K562 (cell line): Measurements from ENCODE around the gene ROR2. TPM values are rescaled to one million over a fixed set of nuclear protein-coding genes. Genes with fewer than 3 reads are reported as not detected.

Experiments
- ARID2 ChIP-seq: fragments of 450-650 bp; IDR thresholded peaks from 2 replicates; pipeline ENCODE4 v1.6.1; 2017; ENCODE audit warnings: antibody characterized with exemption, mild to moderate bottlenecking
- BDP1 ChIP-seq: IDR thresholded peaks from 3 replicates; pipeline ENCODE4 v1.6.1; 2011; ENCODE audit not compliant: insufficient read length, insufficient read depth
- CHCHD3 ChIP-seq: fragments of 250-450 bp; sonication (Bioruptor Pico); IDR thresholded peaks from 2 replicates; pipeline ENCODE4 v2.1.2; 2022; ENCODE audit warnings: mild to moderate bottlenecking
- DNMT1 ChIP-seq: fragments of 450-650 bp; IDR thresholded peaks from 2 replicates; pipeline ENCODE4 v1.6.1; 2016; ENCODE audit warnings: antibody characterized with exemption, mild to moderate bottlenecking
- FOXK1 ChIP-seq: sonication (generic); formaldehyde crosslinking; IDR thresholded peaks from 2 replicates; pipeline ENCODE4 v1.8.0; 2022; ENCODE audit warnings: missing genetic modification reagents, mild to moderate bottlenecking, borderline replicate concordance
- HDAC2 ChIP-seq: fragments of 450-650 bp; IDR thresholded peaks from 2 replicates; pipeline ENCODE4 v1.6.1; 2016; ENCODE audit warnings: mild to moderate bottlenecking
- HDGF ChIP-seq: fragments of 450-650 bp; IDR thresholded peaks from 2 replicates; pipeline ENCODE4 v1.6.1; 2016
- ILF3 ChIP-seq: fragments of 450-650 bp; IDR thresholded peaks from 2 replicates; pipeline ENCODE4 v1.6.1; 2018; ENCODE audit warnings: antibody characterized with exemption, mild to moderate bottlenecking, moderate library complexity, borderline replicate concordance
- JUND ChIP-seq, 2 experiments: IDR thresholded peaks; 2 replicates in 1 of 2; 3 replicates in 1 of 2; pipeline ENCODE4 v1.6.1; 2011; ENCODE audit warnings: borderline replicate concordance in 2 of 2, low read depth in 2 of 2, low read length in 2 of 2, improper control_type of control experiment in 1 of 2, missing biosample characterization in 1 of 2, missing genetic modification characterization in 1 of 2, missing genetic modification reagents in 1 of 2
- LEF1 ChIP-seq: fragments of 450-650 bp; IDR thresholded peaks from 2 replicates; pipeline ENCODE4 v1.6.1; 2016; ENCODE audit warnings: mild to moderate bottlenecking
- MBD1 ChIP-seq: fragments of 250-450 bp; sonication (Bioruptor Pico); IDR thresholded peaks from 2 replicates; pipeline ENCODE4 v1.8.0; 2022; ENCODE audit warnings: inconsistent platforms
- MCM5 ChIP-seq: fragments of 450-650 bp; IDR thresholded peaks from 2 replicates; pipeline ENCODE4 v1.6.1; 2016; ENCODE audit warnings: low read depth
- PHB ChIP-seq: fragments of 250-450 bp; sonication (Bioruptor Pico); IDR thresholded peaks from 2 replicates; pipeline ENCODE4 v1.5.0; 2021
- RBM17 ChIP-seq: fragments of 200-400 bp; formaldehyde crosslinking; IDR thresholded peaks from 2 replicates; pipeline ENCODE4 v1.6.1; 2017; ENCODE audit warnings: low read depth, mild to moderate bottlenecking, low read length, borderline replicate concordance
- SNRNP70 ChIP-seq: fragments of 200-400 bp; formaldehyde crosslinking; optimal IDR thresholded peaks from 2 replicates; pipeline ENCODE3; 2017; ENCODE audit warnings: low read depth, low read length
- SP1 ChIP-seq: sonication (generic); formaldehyde crosslinking; IDR thresholded peaks from 2 replicates; pipeline ENCODE4 v1.8.1; 2022; ENCODE audit warnings: mild to moderate bottlenecking, missing genetic modification reagents
- SUPT5H ChIP-seq: fragments of 450-650 bp; IDR thresholded peaks from 2 replicates; pipeline ENCODE4 v1.6.1; 2016
- TSC22D4 ChIP-seq: fragments of 450-650 bp; IDR thresholded peaks from 2 replicates; pipeline ENCODE4 v1.6.1; 2016; ENCODE audit warnings: missing genetic modification characterization, missing biosample characterization, control low read depth
- USF1 ChIP-seq: sonication (generic); formaldehyde crosslinking; IDR thresholded peaks from 2 replicates; pipeline ENCODE4 v1.9.0; 2022; ENCODE audit warnings: mild to moderate bottlenecking, missing genetic modification reagents
- YBX1 ChIP-seq: fragments of 450-650 bp; IDR thresholded peaks from 2 replicates; pipeline ENCODE4 v1.7.1; 2016; ENCODE audit warnings: mild to moderate bottlenecking
- ZKSCAN8 ChIP-seq: fragments of 200-800 bp; sonication (Bioruptor generic); IDR thresholded peaks from 2 replicates; pipeline ENCODE4 v1.6.1; 2016; ENCODE audit warnings: missing genetic modification characterization, missing compliant biosample characterization
- ZNF133 ChIP-seq: fragments of 250-450 bp; sonication (Bioruptor Pico); IDR thresholded peaks from 2 replicates; pipeline ENCODE4 v1.4.0; 2020; ENCODE audit warnings: mild to moderate bottlenecking
- ZNF583 ChIP-seq: fragments of 250-450 bp; sonication (Bioruptor Pico); IDR thresholded peaks from 2 replicates; pipeline ENCODE4 v1.4.0; 2020
- ZNF696 ChIP-seq: fragments of 250-450 bp; sonication (Bioruptor Pico); conservative IDR thresholded peaks from 2 replicates; pipeline ENCODE4 v1.4.0; 2020; ENCODE audit warnings: mild to moderate bottlenecking, moderate library complexity
- ZNF707 ChIP-seq: fragments of 250-450 bp; sonication (Bioruptor Pico); conservative IDR thresholded peaks from 2 replicates; pipeline ENCODE4 v1.8.0; 2022; ENCODE audit warnings: inconsistent platforms, mild to moderate bottlenecking, moderate library complexity
- polyA plus RNA-seq, 8 experiments: library from polyadenylated mRNA; depleted of rRNA in 4 of 8; stranded (reverse) in 5 of 8; unstranded in 3 of 8; fragments of >200 nt; fragmentation: Nextera tagmentation in 2 of 8; fragmentation: Illumina TruSeq in 1 of 8; extraction: Ambion mirVana in 2 of 8; extraction: Trizol in 1 of 8; gene quantifications; 2 replicates each; pipeline versions ENCODE4 v1.2.1 to v1.2.3, GENCODE V29; 2011 to 2014; ENCODE audit warnings: inconsistent platforms in 1 of 8, missing spikeins in 1 of 8
- total RNA-seq, 7 experiments: library from RNA; depleted of rRNA in 6 of 7; stranded (reverse); fragments of >200 nt in 6 of 7; fragmentation: Illumina TruSeq in 2 of 7; extraction: Trizol in 2 of 7; gene quantifications; 2 replicates each; pipeline versions ENCODE4 v1.2.1 to v1.2.3, GENCODE V29; 2011 to 2021; ENCODE audit warnings: low replicate concordance in 1 of 7
- TF ChIP-seq, protein P1 (sequence below): sonication (generic); formaldehyde crosslinking; IDR thresholded peaks from 2 replicates; pipeline ENCODE4 v1.8.0; 2022; ENCODE audit warnings: mild to moderate bottlenecking, missing genetic modification reagents
- TF ChIP-seq, protein P2 (sequence below): fragments of 250-450 bp; sonication (Bioruptor Pico); IDR thresholded peaks from 2 replicates; pipeline ENCODE4 v1.9.0; 2021; ENCODE audit warnings: mild to moderate bottlenecking, inconsistent platforms

Gene ROR2
- total and polyA plus RNA-seq, 9 of the 15 experiments (the other 6 are each of a cell fraction or from before 2014, with no cell fraction given): 5.6 to 33.8 (median 15.3) TPM

GRCh38 chr9:91904588-91905236 is 45.3 kb downstream of the ROR2 start (continued):
- 0 out of 2 replicates have a peak, but pooled peaks have one; percentile 18 for TF ChIP-seq DNMT1
- TF ChIP-seq, protein P1, sequence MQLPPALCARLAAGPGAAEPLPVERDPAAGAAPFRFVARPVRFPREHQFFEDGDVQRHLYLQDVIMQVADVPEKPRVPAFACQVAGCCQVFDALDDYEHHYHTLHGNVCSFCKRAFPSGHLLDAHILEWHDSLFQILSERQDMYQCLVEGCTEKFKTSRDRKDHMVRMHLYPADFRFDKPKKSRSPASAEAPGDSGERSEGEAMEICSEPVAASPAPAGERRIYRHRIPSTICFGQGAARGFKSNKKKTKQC: no peak
- 0 out of 2 replicates have a peak, but pooled peaks have one; percentile 2 for TF ChIP-seq YBX1
- 0 out of 2 replicates have a peak, but pooled peaks have one; percentile 4 for TF ChIP-seq HDAC2
- no peak for TF ChIP-seq USF1
- no peak for TF ChIP-seq RBM17
- no peak for TF ChIP-seq ILF3
- TF ChIP-seq ZNF707 (CRISPR knock-in tag): no peak
- TF ChIP-seq LEF1: no peak
- peak; percentile 97 for TF ChIP-seq TSC22D4 (tag)
- TF ChIP-seq, protein P2, sequence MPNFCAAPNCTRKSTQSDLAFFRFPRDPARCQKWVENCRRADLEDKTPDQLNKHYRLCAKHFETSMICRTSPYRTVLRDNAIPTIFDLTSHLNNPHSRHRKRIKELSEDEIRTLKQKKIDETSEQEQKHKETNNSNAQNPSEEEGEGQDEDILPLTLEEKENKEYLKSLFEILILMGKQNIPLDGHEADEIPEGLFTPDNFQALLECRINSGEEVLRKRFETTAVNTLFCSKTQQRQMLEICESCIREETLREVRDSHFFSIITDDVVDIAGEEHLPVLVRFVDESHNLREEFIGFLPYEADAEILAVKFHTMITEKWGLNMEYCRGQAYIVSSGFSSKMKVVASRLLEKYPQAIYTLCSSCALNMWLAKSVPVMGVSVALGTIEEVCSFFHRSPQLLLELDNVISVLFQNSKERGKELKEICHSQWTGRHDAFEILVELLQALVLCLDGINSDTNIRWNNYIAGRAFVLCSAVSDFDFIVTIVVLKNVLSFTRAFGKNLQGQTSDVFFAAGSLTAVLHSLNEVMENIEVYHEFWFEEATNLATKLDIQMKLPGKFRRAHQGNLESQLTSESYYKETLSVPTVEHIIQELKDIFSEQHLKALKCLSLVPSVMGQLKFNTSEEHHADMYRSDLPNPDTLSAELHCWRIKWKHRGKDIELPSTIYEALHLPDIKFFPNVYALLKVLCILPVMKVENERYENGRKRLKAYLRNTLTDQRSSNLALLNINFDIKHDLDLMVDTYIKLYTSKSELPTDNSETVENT (CRISPR knock-in tag): no peak
- no peak for TF ChIP-seq ZNF696
- no peak for TF ChIP-seq SP1 (CRISPR knock-in tag)
- no peak for TF ChIP-seq FOXK1 (CRISPR knock-in tag)
- no peak for TF ChIP-seq MBD1 (CRISPR knock-in tag)
- no peak for TF ChIP-seq PHB (CRISPR knock-in tag)
- TF ChIP-seq SUPT5H: no peak
- TF ChIP-seq JUND (IDR thresholded peaks at IDR 0.05; ENCODE audit: borderline replicate concordance, low read depth, low read length): no peak
- TF ChIP-seq JUND (tag; IDR thresholded peaks at IDR 0.05; ENCODE audit: borderline replicate concordance, low read depth, low read length): no peak
- TF ChIP-seq ARID2: peak; percentile 54; the same call in 1 of the 2 replicates
- no peak for TF ChIP-seq BDP1
- TF ChIP-seq MCM5: no peak
- TF ChIP-seq ZNF583: no peak
- TF ChIP-seq SNRNP70: no peak
- TF ChIP-seq ZKSCAN8 (CRISPR knock-in tag): no peak
- no peak for TF ChIP-seq HDGF
- no peak for TF ChIP-seq CHCHD3
- no peak for TF ChIP-seq ZNF133 (CRISPR knock-in tag)
